Activated naive CD8-positive, alpha-beta T cell treated with anti-CD3 and anti-CD28 coated beads for 36 hours (primary cell): Measurements from ENCODE around the gene SGO2. TPM values are rescaled to one million over a fixed set of nuclear protein-coding genes. Genes with fewer than 3 reads are reported as not detected.
"Not testable (repeated sequence)": the region's sequence is repeated elsewhere in the genome, so short reads cannot be mapped to it uniquely, and the experiment has no call there.

Source experiments
- DNase-seq: peaks from one replicate; pipeline ENCODE4 v3.0.0; 2021
- H3K27ac Mint-ChIP-seq: one replicate; pipeline ENCODE4 v1.8.0; 2022; ENCODE audit warnings: mild to moderate bottlenecking, moderate library complexity, mixed read lengths
- H3K27me3 Mint-ChIP-seq: one replicate; pipeline ENCODE4 v1.8.0; 2022; ENCODE audit warnings: mild to moderate bottlenecking, mixed read lengths
- H3K36me3 Mint-ChIP-seq: one replicate; pipeline ENCODE4 v1.8.0; 2021; ENCODE audit warnings: mild to moderate bottlenecking, mixed read lengths
- H3K4me1 Mint-ChIP-seq: one replicate; pipeline ENCODE4 v1.8.0; 2021; ENCODE audit warnings: mixed read lengths
- H3K4me3 Mint-ChIP-seq: one replicate; pipeline ENCODE4 v1.8.0; 2022; ENCODE audit warnings: mild to moderate bottlenecking, moderate library complexity, mixed read lengths
- H3K9me3 Mint-ChIP-seq: one replicate; pipeline ENCODE4 v1.8.0; 2022; ENCODE audit warnings: mixed read lengths
- total RNA-seq, 2 experiments: library from RNA; stranded (reverse); gene quantifications; one replicate each; pipeline ENCODE4 v1.2.3, GENCODE V29; 2021

SGO2 gene
- total RNA-seq, 2 experiments from 2014 or later = 36.9 to 37.6 TPM

- no peaks in the 10 kb centered on the region for H3K4me1 Mint-ChIP-seq
- H3K9me3 Mint-ChIP-seq = no peaks in the 10 kb centered on the region
- H3K4me3 Mint-ChIP-seq = no peak overlapping the region
- H3K36me3 Mint-ChIP-seq = no peaks in the 10 kb centered on the region
- H3K27me3 Mint-ChIP-seq = peaks cover 4% of the 10 kb centered on the region
- DNase-seq = no peak
- no peak overlapping the region for H3K27ac Mint-ChIP-seq
These were observed 71.0 kb downstream of the SGO2 start for GRCh38 chr2:200596774-200597570.

- Mint-ChIP-seq H3K9me3 (no peaks in the 10 kb centered on the region), H3K27me3 (peaks cover 3% of the 10 kb centered on the region), H3K4me3 (no peak overlapping the region), H3K4me1 (no peaks in the 10 kb centered on the region), H3K27ac (no peak overlapping the region), H3K36me3 (no peaks in the 10 kb centered on the region)
- DNase-seq = no peak
These were observed 73.2 kb downstream of the SGO2 start for GRCh38 chr2:200599206-200599605.

- peaks cover 3% of the 10 kb centered on the region for H3K27me3 Mint-ChIP-seq
- H3K27ac Mint-ChIP-seq = no peak overlapping the region
- DNase-seq = no peak
- H3K4me1 Mint-ChIP-seq = no peaks in the 10 kb centered on the region
- no peak overlapping the region for H3K4me3 Mint-ChIP-seq
- H3K36me3 Mint-ChIP-seq = no peaks in the 10 kb centered on the region
- no peaks in the 10 kb centered on the region for H3K9me3 Mint-ChIP-seq
These were observed 74.7 kb downstream of the SGO2 start for GRCh38 chr2:200600549-200601225.

GRCh38 chr2:200602584-200602983 lies 76.6 kb downstream of the SGO2 start:
- peaks cover 1% of the 10 kb centered on the region for H3K36me3 Mint-ChIP-seq
- no peak overlapping the region for H3K4me3 Mint-ChIP-seq
- H3K27ac Mint-ChIP-seq = no peak overlapping the region
- H3K27me3 Mint-ChIP-seq = peaks cover 3% of the 10 kb centered on the region
- DNase-seq = no peak
- H3K9me3 Mint-ChIP-seq = no peaks in the 10 kb centered on the region
- H3K4me1 Mint-ChIP-seq = no peaks in the 10 kb centered on the region

- Mint-ChIP-seq H3K36me3 (peaks cover 3% of the 10 kb centered on the region), H3K9me3 (peaks cover 2% of the 10 kb centered on the region), H3K27ac (no peak overlapping the region), H3K4me1 (no peaks in the 10 kb centered on the region), H3K4me3 (no peak overlapping the region), H3K27me3 (peaks cover 3% of the 10 kb centered on the region)
- no peak for DNase-seq
These were observed 78.0 kb downstream of the SGO2 start for GRCh38 chr2:200603972-200604371.

GRCh38 chr2:200604571-200605255 lies 78.7 kb downstream of the SGO2 start:
- Mint-ChIP-seq H3K36me3 (peaks cover 3% of the 10 kb centered on the region), H3K27me3 (peaks cover 3% of the 10 kb centered on the region), H3K4me1 (no peaks in the 10 kb centered on the region), H3K4me3 (no peak overlapping the region), H3K9me3 (peaks cover 2% of the 10 kb centered on the region), H3K27ac (no peak overlapping the region)
- DNase-seq = no peak

- Mint-ChIP-seq H3K4me1 (no peaks in the 10 kb centered on the region), H3K27ac (no peak overlapping the region), H3K27me3 (peaks cover 3% of the 10 kb centered on the region), H3K36me3 (peaks cover 3% of the 10 kb centered on the region), H3K4me3 (no peak overlapping the region), H3K9me3 (peaks cover 2% of the 10 kb centered on the region)
- DNase-seq = no peak
These were observed 82.5 kb downstream of the SGO2 start for GRCh38 chr2:200608341-200609027.

- DNase-seq = no peak
- Mint-ChIP-seq H3K27ac (no peak overlapping the region), H3K9me3 (peaks cover 2% of the 10 kb centered on the region), H3K27me3 (peaks cover 3% of the 10 kb centered on the region), H3K4me3 (no peak overlapping the region), H3K4me1 (no peaks in the 10 kb centered on the region), H3K36me3 (peaks cover 3% of the 10 kb centered on the region)
These were observed 83.1 kb downstream of the SGO2 start for GRCh38 chr2:200609028-200609614.

GRCh38 chr2:200610217-200610616 lies 84.2 kb downstream of the SGO2 start:
- H3K4me1 Mint-ChIP-seq, H3K27me3 Mint-ChIP-seq, H3K36me3 Mint-ChIP-seq, DNase-seq, H3K9me3 Mint-ChIP-seq, H3K4me3 Mint-ChIP-seq, H3K27ac Mint-ChIP-seq: not testable (repeated sequence)

GRCh38 chr2:200613692-200614091 lies 87.7 kb downstream of the SGO2 start:
- Mint-ChIP-seq H3K4me3 (no peak overlapping the region), H3K27ac (no peak overlapping the region), H3K4me1 (peaks cover 10% of the 10 kb centered on the region), H3K27me3 (peaks cover 6% of the 10 kb centered on the region), H3K9me3 (no peaks in the 10 kb centered on the region), H3K36me3 (no peaks in the 10 kb centered on the region)
- no peak for DNase-seq

GRCh38 chr2:200614249-200614648 lies 88.2 kb downstream of the SGO2 start:
- H3K36me3 Mint-ChIP-seq = no peaks in the 10 kb centered on the region
- no peak for DNase-seq
- H3K4me1 Mint-ChIP-seq = peaks cover 10% of the 10 kb centered on the region
- H3K27me3 Mint-ChIP-seq = peaks cover 6% of the 10 kb centered on the region
- H3K9me3 Mint-ChIP-seq = no peaks in the 10 kb centered on the region
- no peak overlapping the region for H3K4me3 Mint-ChIP-seq
- no peak overlapping the region for H3K27ac Mint-ChIP-seq

- Mint-ChIP-seq H3K36me3 (no peaks in the 10 kb centered on the region), H3K9me3 (no peaks in the 10 kb centered on the region), H3K4me3 (no peak overlapping the region), H3K4me1 (peaks cover 10% of the 10 kb centered on the region), H3K27ac (no peak overlapping the region), H3K27me3 (peaks cover 6% of the 10 kb centered on the region)
- DNase-seq = no peak
These were observed 89.2 kb downstream of the SGO2 start for GRCh38 chr2:200615247-200615646.

- Mint-ChIP-seq H3K9me3 (no peaks in the 10 kb centered on the region), H3K36me3 (no peaks in the 10 kb centered on the region), H3K27me3 (peaks cover 6% of the 10 kb centered on the region), H3K4me1 (peaks cover 10% of the 10 kb centered on the region), H3K27ac (no peak overlapping the region), H3K4me3 (no peak overlapping the region)
- no peak for DNase-seq
These were observed 90.2 kb downstream of the SGO2 start for GRCh38 chr2:200616193-200616592.

GRCh38 chr2:200616656-200617055 lies 90.6 kb downstream of the SGO2 start:
- Mint-ChIP-seq H3K4me1 (peaks cover 10% of the 10 kb centered on the region), H3K36me3 (no peaks in the 10 kb centered on the region), H3K4me3 (no peak overlapping the region), H3K27ac (no peak overlapping the region), H3K9me3 (no peaks in the 10 kb centered on the region), H3K27me3 (peaks cover 6% of the 10 kb centered on the region)
- no peak for DNase-seq
